GM18526 (cell line): ENCODE measurements around the gene CCDC154.

Experiments used
- POLR2A ChIP-seq: IDR thresholded peaks from 3 replicates; pipeline ENCODE4 v1.6.1; 2011; ENCODE audit not compliant: insufficient read length; ENCODE audit errors: extremely low read depth

CCDC154 gene

GRCh38 chr16:1403036-1403435 is 41.3 kb downstream of the CCDC154 start:
- no peak for TF ChIP-seq POLR2A

DNA sequence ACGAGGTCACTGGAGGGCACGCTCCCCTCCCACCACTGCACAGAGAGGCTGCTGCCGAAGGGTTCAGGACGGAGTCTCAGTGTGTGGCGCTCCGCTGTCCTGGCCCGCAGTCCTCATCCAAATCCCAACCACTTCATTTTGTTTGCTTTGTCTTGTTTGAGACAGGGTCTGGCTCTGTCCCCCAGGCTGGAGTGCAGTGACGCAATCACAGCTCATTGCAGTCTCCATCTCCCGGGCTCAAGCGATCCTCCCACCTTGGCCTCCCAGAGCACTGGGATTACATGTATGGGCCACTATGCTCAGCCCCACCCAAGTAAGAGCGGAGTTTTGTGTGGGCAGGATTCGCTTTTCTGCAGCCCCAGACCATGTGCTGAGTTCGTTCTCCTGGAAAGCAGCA is 42.6 kb downstream of the CCDC154 start:
- no peak for TF ChIP-seq POLR2A

DNA sequence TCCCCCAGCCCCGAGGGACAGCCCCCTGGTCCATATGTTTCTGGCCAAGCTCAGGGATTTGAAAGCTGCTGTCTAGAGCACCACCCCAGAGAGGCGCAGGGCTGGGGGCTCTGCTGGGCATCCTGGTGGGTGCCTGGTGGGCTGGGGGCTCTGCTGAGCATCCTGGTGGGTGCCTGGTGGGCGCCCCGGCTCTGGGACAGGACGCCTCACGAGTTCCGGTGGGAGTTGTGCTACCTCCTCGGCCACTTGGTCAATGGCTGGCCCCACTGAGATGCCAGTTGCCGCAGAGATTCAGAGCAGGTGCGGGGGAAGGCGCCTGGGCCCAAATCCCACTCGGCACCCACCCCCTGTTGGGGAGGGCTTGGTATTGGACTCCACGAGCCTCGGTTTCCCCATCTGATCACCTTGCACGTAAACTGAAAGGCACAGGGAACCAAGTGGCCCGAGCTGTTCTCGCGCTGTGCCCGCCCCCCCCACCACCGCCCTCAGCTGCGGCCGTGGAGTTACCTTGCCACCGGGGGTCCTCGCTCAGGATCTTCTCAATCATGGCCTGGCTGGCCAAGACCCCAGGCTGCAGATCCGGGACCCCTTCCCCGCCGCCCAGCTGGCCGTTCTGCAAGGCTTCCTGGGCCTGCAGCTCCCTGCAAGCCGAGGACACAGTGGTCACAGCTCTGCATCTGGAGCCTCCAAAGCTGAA is 43.1 kb downstream of the CCDC154 start:
- TF ChIP-seq POLR2A = no peak

GRCh38 chr16:1398826-1399581 is 45.4 kb downstream of the CCDC154 start:
- no peak for TF ChIP-seq POLR2A

- TF ChIP-seq POLR2A = no peak
Observed at GRCh38 chr16:1398351-1398750, 46.0 kb downstream of the CCDC154 start.

DNA sequence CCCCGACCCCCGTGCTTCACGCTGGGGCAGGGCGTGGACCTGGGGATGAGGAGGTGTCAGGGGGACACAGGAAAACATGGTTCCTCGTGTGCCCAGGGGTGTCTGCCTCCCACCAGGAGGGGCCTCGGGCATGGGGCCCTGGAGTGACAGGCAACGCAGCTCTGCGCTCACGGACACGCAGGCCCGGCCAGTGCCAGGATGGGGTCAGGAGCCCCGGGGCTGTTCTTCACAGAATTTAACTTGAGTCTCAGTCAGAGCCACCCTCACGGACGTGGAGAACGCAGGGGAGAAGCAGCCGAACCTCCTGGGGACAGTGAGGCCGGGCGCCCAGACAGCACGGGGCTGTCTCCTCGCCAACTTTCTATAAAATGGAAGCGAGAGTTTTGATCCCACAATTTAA is 46.6 kb downstream of the CCDC154 start:
- no peak for TF ChIP-seq POLR2A

GRCh38 chr16:1395444-1396031 is 48.8 kb downstream of the CCDC154 start:
- no peak for TF ChIP-seq POLR2A

GRCh38 chr16:1394367-1394951 is 49.9 kb downstream of the CCDC154 start:
- no peak for TF ChIP-seq POLR2A

- TF ChIP-seq POLR2A = no peak
Observed at GRCh38 chr16:1393613-1394176, 50.7 kb downstream of the CCDC154 start.

GRCh38 chr16:1392826-1393225 is 51.5 kb downstream of the CCDC154 start:
- no peak for TF ChIP-seq POLR2A

- TF ChIP-seq POLR2A = no peak
Observed at GRCh38 chr16:1390239-1390779, 54.0 kb downstream of the CCDC154 start.

- no peak for TF ChIP-seq POLR2A
Observed at GRCh38 chr16:1389762-1390161, 54.6 kb downstream of the CCDC154 start.

DNA sequence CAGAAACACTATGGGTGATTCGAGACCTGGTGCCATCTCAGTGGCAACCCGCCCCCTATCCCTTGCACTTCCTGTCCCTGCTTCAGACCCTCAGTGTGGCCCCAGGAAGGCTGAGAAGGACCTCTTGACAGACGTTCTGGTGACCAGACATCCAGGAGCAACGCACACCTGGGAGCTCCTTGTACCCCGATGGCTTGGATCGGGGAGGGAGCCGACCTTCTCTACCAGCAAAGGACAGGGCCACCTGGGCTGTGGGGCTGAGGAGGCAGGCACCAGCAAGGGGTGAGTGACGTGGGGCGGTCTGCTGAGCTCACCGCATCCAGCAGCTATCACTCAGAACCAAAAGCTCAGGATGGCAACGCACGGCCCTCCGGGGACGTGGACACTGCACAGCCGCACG is 57.0 kb downstream of the CCDC154 start:
- no peak for TF ChIP-seq POLR2A

DNA sequence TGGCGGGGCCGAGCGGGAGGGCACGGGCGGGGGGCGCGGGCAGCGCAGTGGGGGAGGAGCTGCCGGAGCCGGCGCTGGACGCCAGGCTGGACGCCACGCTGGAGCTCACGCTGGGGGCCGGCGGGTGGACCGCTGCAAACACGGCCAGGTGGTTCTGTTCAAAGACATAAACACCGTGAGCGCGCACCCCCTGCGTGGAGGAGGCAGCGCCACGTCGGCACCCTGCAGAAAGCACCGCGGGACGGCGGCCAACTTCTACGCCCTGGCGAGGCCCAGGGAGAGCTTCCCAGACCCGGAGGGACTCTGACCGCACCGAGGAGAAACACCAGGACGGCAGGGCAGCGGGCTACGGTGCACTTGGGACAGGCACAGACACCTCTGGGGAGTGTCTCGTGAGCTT is 59.1 kb downstream of the CCDC154 start:
- TF ChIP-seq POLR2A = no peak
